Measurements from ENCODE around the gene TNPO3. TPM values are rescaled to one million over a fixed set of nuclear protein-coding genes. Genes with fewer than 3 reads are reported as not detected.

TNPO3 gene
- total and polyA plus RNA-seq, 2 of the 4 experiments (the other 2 are of a cell fraction): 24.2 to 77.2 TPM

DNA sequence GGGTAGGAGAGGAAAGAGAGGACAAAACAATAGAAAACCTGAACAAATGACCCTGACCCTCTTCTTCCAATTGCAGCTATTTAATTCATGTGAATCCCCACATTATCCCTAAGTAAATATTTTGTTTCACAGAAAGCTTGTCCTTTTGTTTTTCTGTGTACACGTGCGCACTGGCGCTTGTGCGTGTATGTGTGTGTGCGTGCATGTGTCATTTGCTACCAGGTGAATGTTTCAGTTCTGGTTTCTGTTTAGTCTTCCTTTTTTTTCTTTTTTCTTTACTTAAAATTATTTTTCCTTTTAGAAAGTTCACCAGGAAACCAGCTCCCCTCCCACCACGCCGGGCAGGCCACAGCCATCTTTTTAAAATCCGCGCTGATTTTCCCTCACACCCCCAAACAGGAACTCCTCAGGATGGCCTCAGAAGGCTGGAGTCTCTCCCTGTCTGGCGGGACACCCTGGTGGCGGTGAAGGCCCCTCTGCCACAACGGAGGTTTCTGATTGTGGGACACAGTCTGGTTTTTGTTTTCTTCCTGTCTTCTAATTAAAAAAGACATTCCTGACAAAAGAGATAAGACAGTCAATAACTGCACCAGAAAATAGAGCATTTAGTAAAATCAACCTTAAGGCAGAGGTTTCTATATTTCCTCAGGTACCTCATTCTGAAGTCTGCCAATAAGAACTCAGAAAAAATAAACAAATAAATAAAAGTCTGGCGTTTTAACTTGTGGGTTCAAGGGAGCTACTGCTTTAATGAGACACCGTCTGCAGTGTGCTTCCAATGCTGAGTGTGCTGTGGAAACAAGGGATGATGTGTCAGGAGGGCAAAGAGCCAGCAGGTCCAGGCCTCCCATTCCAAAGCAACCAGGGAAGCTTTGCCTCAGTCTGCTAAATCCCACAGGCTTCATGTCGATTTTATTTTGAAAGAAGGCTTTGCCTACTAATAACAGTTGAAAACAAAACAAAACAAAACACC, 99.8 kb downstream of the TNPO3 start:
- TSS peak; percentile 89 for BruUV-seq (replicated peaks)
- dilution Hi-C loops (cut with HindIII; ENCODE audit: low sequenced_read_pairs, unreplicated experiment) (no loop called here), intact Hi-C loops (cut with micrococcal nuclease) (no loop called here), in situ Hi-C loops (cut with MboI; ENCODE audit: low sequenced_read_pairs) (no loop called here)
- no peak overlapping the region for H3K4me3 ChIP-seq (ENCODE audit: insufficient read depth, low read depth, low read length)
- H2BK120ac ChIP-seq (ENCODE audit: low read depth, low read length): no peak overlapping the region
- H3K4me1 ChIP-seq (ENCODE audit: control insufficient read depth, insufficient read depth, low read length): no peaks in the 10 kb centered on the region
- no peak overlapping the region for H3K4ac ChIP-seq (ENCODE audit: low read depth, low read length)
- peaks cover 3% of the 10 kb centered on the region for H3K9me1 ChIP-seq (ENCODE audit: insufficient read depth, low read length)
- ATAC-seq (ENCODE audit: low read depth): peak; percentile 82; the same call in 1 of the 2 replicates
- no peak overlapping the region for H4K8ac ChIP-seq (ENCODE audit: low read depth in 2 of 2, low read length in 2 of 2)
- H4K5ac ChIP-seq (ENCODE audit: low read depth, low read length): no peak overlapping the region
- no peak overlapping the region for H3K18ac ChIP-seq (ENCODE audit: low read depth, low read length)
- no peak overlapping the region for H3K4me2 ChIP-seq (ENCODE audit: low read depth, low read length)
- no peak overlapping the region for H2AK5ac ChIP-seq (ENCODE audit: low read depth, low read length)
- H3K27me3 ChIP-seq (ENCODE audit: control insufficient read depth, insufficient read depth, low read length): no peaks in the 10 kb centered on the region
- H3K9me3 ChIP-seq (ENCODE audit: control insufficient read depth, insufficient read depth, low read length): no peaks in the 10 kb centered on the region
- no peak overlapping the region for H2BK20ac ChIP-seq (ENCODE audit: low read depth, low read length)
- H3K56ac ChIP-seq (ENCODE audit: extremely low read depth, insufficient read depth, low read length): no peak overlapping the region
- POLR2A ChIA-PET (ENCODE audit: unreplicated experiment): interaction anchor here (0.7 kb wide), 2 partner anchors 97 to 99 kb away, joined by 3 to 5 read pairs; no protein-coding TSS in a partner anchor
- no peaks in the 10 kb centered on the region for H3K79me1 ChIP-seq (ENCODE audit: low read depth in 1 of 2, low read length in 2 of 2)
- H4K91ac ChIP-seq (ENCODE audit: insufficient read depth, low read depth, low read length): no peak overlapping the region
- H2AFZ ChIP-seq (replicated peaks; ENCODE audit: low read length, poor library complexity): no peak overlapping the region
- no peak overlapping the region for H2AK9ac ChIP-seq (replicated peaks; ENCODE audit: low read depth, low read length, poor library complexity)
- H3K27ac ChIP-seq (ENCODE audit: insufficient read depth, low read length): no peak overlapping the region
- H3K9ac ChIP-seq (ENCODE audit: low read depth, low read length): no peak overlapping the region
- H4K20me1 ChIP-seq (ENCODE audit: insufficient read depth, low read length): no peaks in the 10 kb centered on the region
- WGBS, 2 experiments (ENCODE audit: extremely low coverage in 2 of 2, insufficient read length in 1 of 2): 83% methylated on average over 2 of the region's 15 CpGs; no CpG with 5 or more reads in 1 of the 2 experiments
- no peak overlapping the region for H2BK5ac ChIP-seq (ENCODE audit: low read depth, low read length, poor library complexity, severe bottlenecking)
- no peak overlapping the region for H3K23ac ChIP-seq (ENCODE audit: low read depth, low read length)
- CTCF ChIA-PET: no interaction called here
- H3K36me3 ChIP-seq (ENCODE audit: control insufficient read depth, insufficient read depth, low read length): peaks cover 29% of the 10 kb centered on the region
- peak; percentile 80 for DNase-seq
- H3K14ac ChIP-seq (replicated peaks; ENCODE audit: low read depth, low read length): no peak overlapping the region
- no peak overlapping the region for H2BK15ac ChIP-seq (ENCODE audit: low read depth, low read length)
- TF ChIP-seq, protein P1, sequence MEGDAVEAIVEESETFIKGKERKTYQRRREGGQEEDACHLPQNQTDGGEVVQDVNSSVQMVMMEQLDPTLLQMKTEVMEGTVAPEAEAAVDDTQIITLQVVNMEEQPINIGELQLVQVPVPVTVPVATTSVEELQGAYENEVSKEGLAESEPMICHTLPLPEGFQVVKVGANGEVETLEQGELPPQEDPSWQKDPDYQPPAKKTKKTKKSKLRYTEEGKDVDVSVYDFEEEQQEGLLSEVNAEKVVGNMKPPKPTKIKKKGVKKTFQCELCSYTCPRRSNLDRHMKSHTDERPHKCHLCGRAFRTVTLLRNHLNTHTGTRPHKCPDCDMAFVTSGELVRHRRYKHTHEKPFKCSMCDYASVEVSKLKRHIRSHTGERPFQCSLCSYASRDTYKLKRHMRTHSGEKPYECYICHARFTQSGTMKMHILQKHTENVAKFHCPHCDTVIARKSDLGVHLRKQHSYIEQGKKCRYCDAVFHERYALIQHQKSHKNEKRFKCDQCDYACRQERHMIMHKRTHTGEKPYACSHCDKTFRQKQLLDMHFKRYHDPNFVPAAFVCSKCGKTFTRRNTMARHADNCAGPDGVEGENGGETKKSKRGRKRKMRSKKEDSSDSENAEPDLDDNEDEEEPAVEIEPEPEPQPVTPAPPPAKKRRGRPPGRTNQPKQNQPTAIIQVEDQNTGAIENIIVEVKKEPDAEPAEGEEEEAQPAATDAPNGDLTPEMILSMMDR (conservative IDR thresholded peaks at IDR 0.05; ENCODE audit: low read depth, low read length): no peak
- TF ChIP-seq SMC3 (IDR thresholded peaks at IDR 0.05; ENCODE audit: low read depth, low read length) (no peak), MAZ (IDR thresholded peaks at IDR 0.05; ENCODE audit: borderline replicate concordance, low read depth, low read length) (no peak), RAD21 (IDR thresholded peaks at IDR 0.05; ENCODE audit: low read length) (no peak), MAFK (IDR thresholded peaks at IDR 0.05; ENCODE audit: low read depth, low read length) (no peak), FOS (IDR thresholded peaks at IDR 0.05; ENCODE audit: low read depth, low read length) (no peak), CHD1 (IDR thresholded peaks at IDR 0.05; ENCODE audit: low read depth, low read length) (no peak), NFE2L2 (IDR thresholded peaks at IDR 0.05; ENCODE audit: low read depth, low read length) (no peak), RCOR1 (IDR thresholded peaks at IDR 0.05; ENCODE audit: insufficient replicate concordance, low read length) (no peak), MXI1 (IDR thresholded peaks at IDR 0.05; ENCODE audit: borderline replicate concordance, low read depth, low read length) (no peak), BHLHE40 (IDR thresholded peaks at IDR 0.05; ENCODE audit: low read depth, low read length) (no peak)
- TF ChIP-seq, protein P2, sequence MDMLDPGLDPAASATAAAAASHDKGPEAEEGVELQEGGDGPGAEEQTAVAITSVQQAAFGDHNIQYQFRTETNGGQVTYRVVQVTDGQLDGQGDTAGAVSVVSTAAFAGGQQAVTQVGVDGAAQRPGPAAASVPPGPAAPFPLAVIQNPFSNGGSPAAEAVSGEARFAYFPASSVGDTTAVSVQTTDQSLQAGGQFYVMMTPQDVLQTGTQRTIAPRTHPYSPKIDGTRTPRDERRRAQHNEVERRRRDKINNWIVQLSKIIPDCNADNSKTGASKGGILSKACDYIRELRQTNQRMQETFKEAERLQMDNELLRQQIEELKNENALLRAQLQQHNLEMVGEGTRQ (IDR thresholded peaks at IDR 0.05; ENCODE audit: low read depth, low read length): no peak
